CD4-positive, CD25-positive, alpha-beta regulatory T cell (primary cell): ENCODE measurements around the gene PDGFD. TPM values are rescaled to one million over a fixed set of nuclear protein-coding genes. Genes with fewer than 3 reads are reported as not detected.

Experiments
- ATAC-seq, 2 donors: fragments of 150-1000 bp; cut with Tn5 transposase; one replicate each; pipeline ENCODE4 v1.10.0; 2021; ENCODE audit warnings: low read depth in 2 of 2, moderate number of reproducible peaks in 2 of 2, moderate library complexity in 1 of 2
- DNase-seq, 3 donors: peaks; one replicate each; pipeline versions ENCODE4 v3.0.0 to v3.0.0-alpha.2; 2012 to 2022; ENCODE audit warnings: mixed read lengths in 1 of 3
- H3K27ac ChIP-seq: one replicate; pipeline ENCODE4 v1.7.0; 2013; ENCODE audit warnings: mild to moderate bottlenecking, low read length; ENCODE audit not compliant: insufficient read depth, poor library complexity, severe bottlenecking
- H3K27me3 ChIP-seq: one replicate; pipeline ENCODE4 v1.7.0; 2013; ENCODE audit warnings: low read length; ENCODE audit not compliant: control insufficient read depth, insufficient read depth
- H3K36me3 ChIP-seq: one replicate; pipeline ENCODE4 v1.7.0; 2013; ENCODE audit warnings: mild to moderate bottlenecking, low read length, moderate library complexity; ENCODE audit not compliant: control insufficient read depth, insufficient read depth
- H3K4me1 ChIP-seq: 2 replicates; pipeline ENCODE4 v1.7.0; 2013; ENCODE audit warnings: mild to moderate bottlenecking, low read length; ENCODE audit not compliant: insufficient read depth, control insufficient read depth, poor library complexity, severe bottlenecking
- H3K4me3 ChIP-seq: one replicate; pipeline ENCODE4 v1.7.0; 2013; ENCODE audit warnings: low read depth, mild to moderate bottlenecking, low read length, moderate library complexity
- H3K9me3 ChIP-seq, 2 experiments: 1 replicate in 1 of 2; 2 replicates in 1 of 2; pipeline ENCODE4 v1.7.0; 2013; ENCODE audit warnings: low read length in 2 of 2, mild to moderate bottlenecking in 1 of 2, moderate library complexity in 1 of 2; ENCODE audit not compliant: control insufficient read depth in 2 of 2
- H3K27ac Mint-ChIP-seq, 3 donors: one replicate each; pipeline ENCODE4 v1.8.0; 2020 to 2022; ENCODE audit warnings: mild to moderate bottlenecking in 3 of 3, mixed read lengths in 3 of 3, moderate library complexity in 2 of 3
- H3K27me3 Mint-ChIP-seq: one replicate; pipeline ENCODE4 v1.8.0; 2022; ENCODE audit warnings: mild to moderate bottlenecking, mixed read lengths
- H3K36me3 Mint-ChIP-seq: one replicate; pipeline ENCODE4 v1.8.0; 2020; ENCODE audit warnings: mixed read lengths
- H3K4me1 Mint-ChIP-seq, 4 donors: one replicate each; pipeline ENCODE4 v1.8.0; 2020 to 2022; ENCODE audit warnings: mixed read lengths in 4 of 4, mild to moderate bottlenecking in 1 of 4
- H3K4me3 Mint-ChIP-seq, 4 donors: one replicate each; pipeline ENCODE4 v1.8.0; 2020 to 2022; ENCODE audit warnings: mild to moderate bottlenecking in 4 of 4, mixed read lengths in 4 of 4, moderate library complexity in 3 of 4
- H3K9me3 Mint-ChIP-seq, 7 donors: one replicate each; pipeline ENCODE4 v1.8.0; 2020 to 2022; ENCODE audit warnings: mixed read lengths in 7 of 7, mild to moderate bottlenecking in 3 of 7, moderate library complexity in 2 of 7
- polyA plus RNA-seq, 4 donors: library from polyadenylated mRNA; unstranded; fragments of 300-500 nt; fragmentation: Illumina TruSeq; gene quantifications; one replicate each; pipeline ENCODE4 v1.2.3, GENCODE V29; 2021
- total RNA-seq: library from RNA; stranded (reverse); gene quantifications from one replicate; pipeline ENCODE4 v1.2.3, GENCODE V29; 2022

PDGFD gene
- total and polyA plus RNA-seq, 5 donors from 2014 or later, result 0.05 TPM; not detected in 4

DNA sequence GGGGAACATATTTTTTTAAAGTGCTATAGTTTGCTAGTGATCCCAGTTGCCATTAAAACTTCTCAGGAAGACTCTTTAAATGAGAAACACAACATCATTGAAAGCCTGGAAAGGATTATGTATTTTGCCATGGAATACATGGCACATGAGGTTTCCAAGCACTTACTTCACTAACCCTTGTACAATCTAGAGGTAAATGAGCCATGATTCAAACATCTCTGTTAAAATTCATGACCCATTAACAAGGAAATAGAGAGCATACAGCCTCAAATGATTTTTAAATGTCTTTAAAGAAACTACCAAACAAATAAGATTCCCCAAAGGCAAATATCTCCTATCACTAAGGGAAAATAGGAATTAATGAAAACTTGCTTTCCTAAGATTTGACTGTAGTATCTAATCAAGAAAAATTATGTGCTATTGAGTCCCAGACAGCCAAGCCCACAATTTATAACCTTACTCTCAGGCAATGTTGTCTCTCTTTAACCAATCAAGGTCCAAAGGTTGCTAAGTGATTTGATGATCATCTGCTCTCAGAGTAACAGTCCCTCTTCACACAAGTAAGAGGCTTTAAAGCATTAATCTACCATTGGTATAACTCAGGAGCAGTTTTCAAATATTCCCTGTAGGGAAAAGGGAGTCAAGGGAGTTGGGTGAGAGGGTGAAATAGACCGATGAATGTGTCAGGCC lies 219.6 kb downstream of the PDGFD start:
- Mint-ChIP-seq H3K27ac (no peak overlapping the region), H3K4me3 (no peak overlapping the region), H3K9me3 (peaks cover 0 to 4% (median 0%) of the 10 kb centered on the region in 7 donors), H3K27me3 (no peaks in the 10 kb centered on the region), H3K4me1 (peaks cover 0 to 5% (median 0%) of the 10 kb centered on the region in 4 donors), H3K36me3 (no peaks in the 10 kb centered on the region)
- no peaks in the 10 kb centered on the region for H3K27me3 ChIP-seq
- no peak overlapping the region for H3K27ac ChIP-seq
- no peaks in the 10 kb centered on the region for H3K9me3 ChIP-seq
- ATAC-seq, result no peak
- DNase-seq, result no peak
- no peaks in the 10 kb centered on the region for H3K4me1 ChIP-seq
- no peaks in the 10 kb centered on the region for H3K36me3 ChIP-seq
- H3K4me3 ChIP-seq, result no peak overlapping the region

DNA sequence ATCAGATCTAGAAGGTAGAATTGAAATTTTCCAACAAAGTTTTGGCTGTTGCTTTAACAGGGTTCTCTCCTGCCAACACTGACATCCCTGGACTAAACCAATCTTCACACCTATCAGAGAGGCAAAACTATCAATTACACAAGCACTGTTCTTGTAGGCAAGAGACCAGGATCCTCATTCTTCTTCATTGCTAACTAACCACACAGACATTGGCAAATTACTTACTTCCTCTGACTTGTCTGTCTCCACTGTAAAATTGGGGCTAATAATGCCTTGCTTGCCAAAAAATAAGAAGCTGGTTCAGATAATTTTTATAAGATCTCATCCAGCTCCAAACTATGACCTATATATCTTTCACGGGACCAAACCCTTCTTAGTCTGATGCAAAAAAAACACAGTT lies 221.3 kb downstream of the PDGFD start:
- Histone ChIP-seq H3K27ac (no peak overlapping the region), H3K36me3 (no peaks in the 10 kb centered on the region), H3K27me3 (no peaks in the 10 kb centered on the region), H3K9me3 (no peaks in the 10 kb centered on the region), H3K4me1 (no peaks in the 10 kb centered on the region), H3K4me3 (no peak overlapping the region)
- Mint-ChIP-seq H3K9me3 (peaks cover 0 to 6% (median 0%) of the 10 kb centered on the region in 7 donors), H3K4me1 (peaks cover 0 to 5% (median 0%) of the 10 kb centered on the region in 4 donors), H3K27me3 (no peaks in the 10 kb centered on the region), H3K36me3 (no peaks in the 10 kb centered on the region), H3K27ac (no peak overlapping the region), H3K4me3 (no peak overlapping the region)
- DNase-seq, result no peak
- no peak for ATAC-seq

DNA sequence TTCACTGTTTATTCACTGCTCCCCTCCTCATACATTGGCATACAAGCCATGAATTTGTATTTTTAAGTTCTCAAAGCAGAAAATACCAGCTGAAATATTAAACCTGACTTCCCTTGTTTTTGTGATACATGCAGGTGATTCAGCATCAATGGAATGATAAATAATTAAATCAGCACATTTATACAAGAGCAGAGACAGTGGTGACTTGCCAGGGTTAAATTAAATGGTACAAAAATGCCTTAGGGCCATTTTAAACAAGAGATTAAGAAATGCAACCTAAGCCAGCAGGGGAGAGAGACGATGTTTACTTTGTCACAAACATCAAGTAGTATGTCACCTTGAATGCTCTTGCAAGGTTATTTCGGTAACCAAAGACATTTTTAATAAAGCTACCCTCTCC lies 223.4 kb downstream of the PDGFD start:
- H3K4me1 Mint-ChIP-seq, result peaks cover 0 to 5% (median 0%) of the 10 kb centered on the region in 4 donors
- H3K36me3 Mint-ChIP-seq, result no peaks in the 10 kb centered on the region

DNA sequence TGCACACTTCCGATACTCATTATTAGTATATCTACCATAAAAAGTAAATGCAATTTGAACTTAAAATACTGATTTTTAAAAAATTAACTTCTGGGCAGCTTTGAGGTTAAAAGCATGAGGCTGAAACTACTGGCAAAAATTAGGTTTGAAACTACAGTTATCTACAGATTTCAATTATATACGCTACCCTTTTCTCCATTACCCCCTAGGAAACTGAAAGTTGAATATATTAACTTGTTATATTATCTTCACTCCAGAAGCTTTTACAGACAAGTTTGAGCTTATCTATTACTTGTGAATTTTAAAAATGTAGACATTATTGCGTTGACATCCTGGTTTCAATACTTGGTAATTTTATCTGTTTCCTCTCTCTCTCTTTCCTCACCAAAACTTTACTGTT lies 224.3 kb downstream of the PDGFD start:
- Histone ChIP-seq H3K27ac (no peak overlapping the region), H3K9me3 (no peaks in the 10 kb centered on the region), H3K4me3 (no peak overlapping the region), H3K4me1 (no peaks in the 10 kb centered on the region), H3K27me3 (no peaks in the 10 kb centered on the region), H3K36me3 (no peaks in the 10 kb centered on the region)
- peaks cover 0 to 6% (median 1%) of the 10 kb centered on the region in 7 donors for H3K9me3 Mint-ChIP-seq
- H3K27ac Mint-ChIP-seq, result no peak overlapping the region
- ATAC-seq, result no peak
- no peak overlapping the region for H3K4me3 Mint-ChIP-seq
- no peaks in the 10 kb centered on the region for H3K36me3 Mint-ChIP-seq
- H3K27me3 Mint-ChIP-seq, result no peaks in the 10 kb centered on the region
- H3K4me1 Mint-ChIP-seq, result peaks cover 0 to 5% (median 0%) of the 10 kb centered on the region in 4 donors
- DNase-seq, result no peak

More for the DNA sequence above, 223.4 kb downstream of the PDGFD start:
- ATAC-seq (no peak), DNase-seq (no peak)
- Histone ChIP-seq H3K27me3 (no peaks in the 10 kb centered on the region), H3K36me3 (no peaks in the 10 kb centered on the region), H3K4me3 (no peak overlapping the region), H3K4me1 (no peaks in the 10 kb centered on the region), H3K9me3 (no peaks in the 10 kb centered on the region), H3K27ac (no peak overlapping the region)
- H3K4me3 Mint-ChIP-seq, result no peak overlapping the region
- H3K27me3 Mint-ChIP-seq, result no peaks in the 10 kb centered on the region
- H3K27ac Mint-ChIP-seq, result no peak overlapping the region
- H3K9me3 Mint-ChIP-seq, result peaks cover 0 to 6% (median 1%) of the 10 kb centered on the region in 7 donors

DNA sequence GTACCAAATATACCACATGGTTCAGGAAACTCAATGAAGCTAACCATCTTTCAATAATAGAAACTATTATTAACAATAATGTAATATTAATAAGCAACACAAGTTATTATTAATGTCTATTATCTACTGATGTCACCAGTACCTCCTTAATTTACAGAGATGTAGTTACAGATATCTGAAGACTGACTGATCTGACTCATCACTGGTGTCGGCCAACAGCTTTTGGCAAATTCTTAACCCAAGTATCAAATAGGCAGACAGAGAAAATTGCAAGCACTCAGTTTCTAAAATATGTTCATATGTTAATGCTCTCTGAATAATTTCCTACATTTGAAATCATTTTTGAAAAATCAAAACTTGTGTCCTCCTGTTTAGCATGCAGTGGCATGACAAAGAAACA lies 227.9 kb downstream of the PDGFD start:
- no peaks in the 10 kb centered on the region for H3K9me3 ChIP-seq
- no peaks in the 10 kb centered on the region for H3K27me3 ChIP-seq
- Mint-ChIP-seq H3K36me3 (no peaks in the 10 kb centered on the region), H3K9me3 (peaks cover 0 to 8% (median 0%) of the 10 kb centered on the region in 7 donors), H3K4me3 (no peak overlapping the region), H3K4me1 (peaks cover 0 to 5% (median 0%) of the 10 kb centered on the region in 4 donors), H3K27ac (no peak overlapping the region), H3K27me3 (no peaks in the 10 kb centered on the region)
- H3K36me3 ChIP-seq, result no peaks in the 10 kb centered on the region
- DNase-seq (no peak), ATAC-seq (no peak)
- H3K27ac ChIP-seq, result no peak overlapping the region
- H3K4me3 ChIP-seq, result no peak overlapping the region
- H3K4me1 ChIP-seq, result no peaks in the 10 kb centered on the region

DNA sequence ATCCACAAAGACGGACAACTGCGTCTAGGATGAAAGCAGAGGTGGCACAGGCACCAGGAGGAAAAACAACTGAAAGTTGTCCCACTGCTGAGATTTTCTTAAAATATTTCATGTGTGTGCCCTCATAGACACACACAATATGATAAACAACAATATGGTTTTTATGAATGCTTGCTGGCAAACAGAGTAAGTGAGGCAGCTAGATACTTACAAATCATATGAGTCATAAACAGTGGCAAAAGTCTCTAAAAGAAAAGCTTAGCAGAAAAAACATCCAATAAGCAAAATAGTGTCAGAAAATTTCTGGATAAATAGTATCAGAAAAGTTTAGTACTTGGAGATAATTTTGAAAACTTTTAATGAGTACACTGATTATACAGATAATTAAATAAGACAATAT lies 228.7 kb downstream of the PDGFD start:
- H3K27ac Mint-ChIP-seq, result no peak overlapping the region
- ATAC-seq, result no peak
- H3K9me3 Mint-ChIP-seq, result peaks cover 0 to 5% (median 0%) of the 10 kb centered on the region in 7 donors
- Histone ChIP-seq H3K27me3 (no peaks in the 10 kb centered on the region), H3K36me3 (no peaks in the 10 kb centered on the region), H3K4me3 (no peak overlapping the region), H3K9me3 (no peaks in the 10 kb centered on the region), H3K27ac (no peak overlapping the region), H3K4me1 (no peaks in the 10 kb centered on the region)
- no peak overlapping the region for H3K4me3 Mint-ChIP-seq
- DNase-seq, result no peak
- peaks cover 0 to 5% (median 0%) of the 10 kb centered on the region in 4 donors for H3K4me1 Mint-ChIP-seq
- H3K27me3 Mint-ChIP-seq, result no peaks in the 10 kb centered on the region
- H3K36me3 Mint-ChIP-seq, result no peaks in the 10 kb centered on the region

DNA sequence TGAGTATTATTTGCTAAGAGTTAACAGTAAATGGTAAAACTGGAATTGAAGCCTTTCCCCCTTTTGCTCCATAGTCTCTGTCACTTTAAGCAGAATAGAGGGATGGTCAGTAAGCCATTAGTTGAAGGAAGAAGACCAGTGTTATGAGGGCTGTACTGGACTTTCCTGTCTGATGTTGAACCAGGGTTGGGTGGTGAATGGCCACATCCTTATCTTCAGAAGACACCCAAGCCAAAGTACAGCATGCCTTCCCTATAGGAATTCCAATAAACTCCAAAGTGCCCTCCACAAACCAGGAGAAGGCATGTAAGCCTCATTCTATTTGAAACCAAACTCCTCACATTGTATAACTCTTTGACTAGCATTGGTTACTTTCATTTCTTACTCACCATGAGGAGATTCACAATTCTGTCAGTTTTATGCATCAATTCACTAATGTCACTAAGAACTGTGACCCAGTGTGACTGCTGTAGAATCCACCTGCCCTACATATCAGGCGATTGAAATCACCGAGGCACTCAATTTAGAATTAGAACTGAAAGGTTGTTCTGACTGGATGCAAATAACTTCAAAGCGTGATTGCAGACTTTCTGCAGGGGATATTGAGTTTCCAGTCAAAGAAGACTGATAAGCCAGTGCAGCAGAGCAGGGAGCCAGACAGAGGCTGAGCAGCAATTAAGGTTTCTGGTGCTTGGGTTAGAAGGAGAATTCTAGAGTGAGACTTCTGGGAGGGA lies 234.6 kb downstream of the PDGFD start:
- H3K4me3 ChIP-seq, result no peak overlapping the region
- Mint-ChIP-seq H3K9me3 (peaks cover 0 to 3% (median 0%) of the 10 kb centered on the region in 7 donors), H3K4me3 (no peak overlapping the region), H3K4me1 (no peaks in the 10 kb centered on the region), H3K27ac (no peak overlapping the region), H3K27me3 (no peaks in the 10 kb centered on the region), H3K36me3 (no peaks in the 10 kb centered on the region)
- no peaks in the 10 kb centered on the region for H3K4me1 ChIP-seq
- no peaks in the 10 kb centered on the region for H3K36me3 ChIP-seq
- H3K27me3 ChIP-seq, result no peaks in the 10 kb centered on the region
- DNase-seq, result no peak
- no peak overlapping the region for H3K27ac ChIP-seq
- H3K9me3 ChIP-seq, result no peaks in the 10 kb centered on the region
- no peak for ATAC-seq

DNA sequence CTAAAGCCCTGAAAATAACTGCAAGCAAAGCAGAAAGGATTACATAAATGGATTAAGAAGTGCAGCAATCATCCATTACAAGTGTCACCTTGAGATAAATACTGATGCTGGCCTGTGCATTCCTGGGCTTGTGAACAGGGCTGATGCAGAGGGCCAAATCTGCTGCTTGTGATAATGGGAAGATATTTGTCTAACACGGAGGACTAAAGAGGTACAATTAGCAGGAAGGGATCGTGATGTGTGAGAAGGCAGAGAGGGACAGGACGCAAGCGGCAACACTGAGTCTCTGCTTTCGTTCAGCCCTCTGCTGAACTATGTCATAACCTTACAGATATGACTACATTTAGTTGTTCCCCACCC lies 235.2 kb downstream of the PDGFD start:
- no peak overlapping the region for H3K4me3 Mint-ChIP-seq
- no peaks in the 10 kb centered on the region for H3K27me3 Mint-ChIP-seq
- no peak for DNase-seq
- no peaks in the 10 kb centered on the region for H3K4me1 ChIP-seq
- H3K9me3 Mint-ChIP-seq, result peaks cover 0 to 2% (median 0%) of the 10 kb centered on the region in 7 donors
- no peak overlapping the region for H3K27ac ChIP-seq
- no peaks in the 10 kb centered on the region for H3K27me3 ChIP-seq
- H3K27ac Mint-ChIP-seq, result no peak overlapping the region
- no peaks in the 10 kb centered on the region for H3K36me3 ChIP-seq
- no peaks in the 10 kb centered on the region for H3K4me1 Mint-ChIP-seq
- ATAC-seq, result no peak
- H3K4me3 ChIP-seq, result no peak overlapping the region
- no peaks in the 10 kb centered on the region for H3K9me3 ChIP-seq
- H3K36me3 Mint-ChIP-seq, result no peaks in the 10 kb centered on the region
